ENCODE measurements around the gene DNAAF5. TPM values are rescaled to one million over a fixed set of nuclear protein-coding genes. Genes with fewer than 3 reads are reported as not detected.

DNAAF5 gene
- total and polyA plus RNA-seq, 2 experiments from 2014 or later = 32.7 to 93.8 TPM

GRCh38 chr7:755413-755805 lies 28.9 kb downstream of the DNAAF5 start:
- H3K9me3 ChIP-seq (ENCODE audit: low read depth) = no peaks in the 10 kb centered on the region
- H3K27me3 ChIP-seq = no peaks in the 10 kb centered on the region
- H3K36me3 ChIP-seq = peaks cover 30% of the 10 kb centered on the region
- H3K27ac ChIP-seq = no peak overlapping the region
- TF ChIP-seq CTCF (IDR thresholded peaks at IDR 0.05; ENCODE audit: low read depth, low read length) = no peak
- H3K4me1 ChIP-seq (ENCODE audit: low read depth) = no peaks in the 10 kb centered on the region
- no peak overlapping the region for H3K4me3 ChIP-seq
- no peak for DNase-seq (ENCODE audit: low read depth in 1 of 2, low spot score in 1 of 2)

- Histone ChIP-seq H3K9me3 (ENCODE audit: low read depth) (no peaks in the 10 kb centered on the region), H3K27ac (no peak overlapping the region), H3K27me3 (no peaks in the 10 kb centered on the region), H3K4me1 (ENCODE audit: low read depth) (no peaks in the 10 kb centered on the region), H3K36me3 (peaks cover 34% of the 10 kb centered on the region), H3K4me3 (no peak overlapping the region)
- no peak for DNase-seq (ENCODE audit: low read depth in 1 of 2, low spot score in 1 of 2)
- TF ChIP-seq CTCF (IDR thresholded peaks at IDR 0.05; ENCODE audit: low read depth, low read length) = no peak
Observed at GRCh38 chr7:756231-756927, 29.9 kb downstream of the DNAAF5 start.

- no peaks in the 10 kb centered on the region for H3K27me3 ChIP-seq
- no peak overlapping the region for H3K27ac ChIP-seq
- TF ChIP-seq CTCF (IDR thresholded peaks at IDR 0.05; ENCODE audit: low read depth, low read length) = no peak
- H3K4me1 ChIP-seq (ENCODE audit: low read depth) = no peaks in the 10 kb centered on the region
- DNase-seq (ENCODE audit: low read depth in 1 of 2, low spot score in 1 of 2) = no peak
- no peak overlapping the region for H3K4me3 ChIP-seq
- no peaks in the 10 kb centered on the region for H3K9me3 ChIP-seq (ENCODE audit: low read depth)
- peaks cover 34% of the 10 kb centered on the region for H3K36me3 ChIP-seq
Observed at GRCh38 chr7:756928-757560, 30.5 kb downstream of the DNAAF5 start.

DNA sequence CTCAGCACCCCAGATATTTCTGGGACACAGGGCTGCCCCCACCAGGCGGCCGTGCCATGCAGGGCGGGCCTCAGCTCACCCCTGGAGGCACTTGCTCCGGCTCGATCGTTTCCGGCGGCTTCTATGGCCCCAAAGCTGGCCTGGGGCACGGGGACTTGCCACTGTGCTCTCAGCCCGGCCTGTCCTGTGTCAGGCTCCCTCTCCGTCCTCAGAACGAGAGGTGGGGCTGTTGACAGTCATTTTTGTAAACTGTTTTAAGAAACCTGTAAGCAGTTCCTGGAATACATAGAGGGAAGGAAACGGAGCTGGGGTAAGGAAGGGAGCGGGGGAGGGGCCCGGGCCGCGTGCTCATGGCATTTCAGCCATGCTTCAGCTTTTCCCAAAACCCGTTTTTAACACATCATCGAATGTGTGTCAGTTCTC lies 31.3 kb downstream of the DNAAF5 start:
- no peaks in the 10 kb centered on the region for H3K27me3 ChIP-seq
- no peak for DNase-seq (ENCODE audit: low read depth in 1 of 2, low spot score in 1 of 2)
- H3K9me3 ChIP-seq (ENCODE audit: low read depth) = no peaks in the 10 kb centered on the region
- no peak overlapping the region for H3K4me3 ChIP-seq
- peaks cover 38% of the 10 kb centered on the region for H3K36me3 ChIP-seq
- H3K4me1 ChIP-seq (ENCODE audit: low read depth) = no peaks in the 10 kb centered on the region
- H3K27ac ChIP-seq = no peak overlapping the region
- no peak for TF ChIP-seq CTCF (IDR thresholded peaks at IDR 0.05; ENCODE audit: low read depth, low read length)

DNA sequence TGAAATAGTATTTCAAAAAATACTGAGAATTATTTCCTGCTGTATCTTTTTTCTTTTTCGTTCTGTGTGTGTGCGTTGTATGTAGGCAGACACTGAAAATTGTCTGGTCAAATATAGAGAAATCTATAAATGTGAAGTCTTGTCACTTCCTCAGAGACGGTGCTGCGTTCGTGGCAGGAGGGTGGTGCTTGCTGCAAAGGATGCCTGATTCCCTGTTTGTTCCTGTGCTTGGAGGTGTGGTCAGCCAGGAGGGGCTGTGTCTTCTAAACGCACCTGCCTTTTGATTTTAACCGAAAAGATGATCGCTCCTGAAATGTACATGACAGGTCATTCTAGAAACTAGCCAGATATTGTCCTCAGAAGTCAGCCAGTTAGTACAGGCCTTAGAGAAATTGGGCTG lies 33.1 kb downstream of the DNAAF5 start:
- Histone ChIP-seq H3K9me3 (ENCODE audit: low read depth) (no peaks in the 10 kb centered on the region), H3K4me1 (ENCODE audit: low read depth) (no peaks in the 10 kb centered on the region), H3K36me3 (peaks cover 42% of the 10 kb centered on the region), H3K4me3 (no peak overlapping the region), H3K27me3 (no peaks in the 10 kb centered on the region), H3K27ac (no peak overlapping the region)
- no peak for DNase-seq (ENCODE audit: low read depth in 1 of 2, low spot score in 1 of 2)
- no peak for TF ChIP-seq CTCF (IDR thresholded peaks at IDR 0.05; ENCODE audit: low read depth, low read length)
